ENCODE results near the gene BRINP1.

BRINP1 gene

GRCh38 chr9:119273325-119273904 is 95.8 kb downstream of the BRINP1 start:
- Histone ChIP-seq H3K9ac (ENCODE audit: low read length) (no peak overlapping the region), H3K4me1 (ENCODE audit: control insufficient read depth, low read depth, low read length) (peaks cover 23% of the 10 kb centered on the region), H3K36me3 (ENCODE audit: control insufficient read depth, low read depth, low read length) (no peaks in the 10 kb centered on the region), H3K27ac (ENCODE audit: low read length) (no peak overlapping the region), H3K4me3 (ENCODE audit: low read length) (no peak overlapping the region), H3K9me3 (ENCODE audit: control insufficient read depth, low read depth, low read length) (no peaks in the 10 kb centered on the region), H3K27me3 (ENCODE audit: control insufficient read depth, insufficient read depth, low read length) (no peaks in the 10 kb centered on the region)

DNA sequence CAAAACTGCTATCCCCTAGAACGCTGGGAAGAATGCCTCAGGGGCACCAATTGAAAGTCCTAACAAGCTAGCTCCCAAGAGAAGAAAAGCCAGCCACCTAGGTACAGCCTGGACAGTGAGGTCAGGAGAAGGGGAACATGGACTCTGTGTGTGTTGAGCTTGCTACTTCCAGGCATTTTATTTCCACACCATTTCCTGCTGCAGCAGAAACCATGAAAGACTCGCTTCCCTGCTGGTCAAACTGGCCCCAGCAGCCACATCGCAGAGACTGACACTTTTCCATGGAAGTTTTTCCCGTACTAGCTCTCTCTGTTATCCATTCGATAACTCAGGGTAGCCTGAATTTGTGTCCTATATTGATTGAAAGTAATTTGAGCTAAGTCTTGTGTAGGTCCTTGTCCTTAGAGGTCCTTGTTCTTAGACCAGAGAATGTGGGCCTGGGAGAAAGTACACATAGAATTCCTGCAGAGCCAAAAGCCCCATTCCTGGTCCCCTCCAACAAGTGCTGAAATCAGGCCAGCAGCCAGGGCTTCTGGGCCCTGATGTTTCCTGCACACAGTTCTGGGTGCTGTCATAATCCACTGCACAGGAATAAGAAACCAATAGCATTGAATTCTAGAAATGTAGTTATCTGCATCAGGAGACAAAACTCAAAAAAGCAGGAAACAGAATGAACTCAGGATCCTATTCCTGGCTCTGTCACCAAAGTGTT is 96.6 kb downstream of the BRINP1 start:
- peaks cover 23% of the 10 kb centered on the region for H3K4me1 ChIP-seq (ENCODE audit: control insufficient read depth, low read depth, low read length)
- no peaks in the 10 kb centered on the region for H3K9me3 ChIP-seq (ENCODE audit: control insufficient read depth, low read depth, low read length)
- H3K27ac ChIP-seq (ENCODE audit: low read length) = no peak overlapping the region
- H3K36me3 ChIP-seq (ENCODE audit: control insufficient read depth, low read depth, low read length) = no peaks in the 10 kb centered on the region
- no peak overlapping the region for H3K9ac ChIP-seq (ENCODE audit: low read length)
- H3K27me3 ChIP-seq (ENCODE audit: control insufficient read depth, insufficient read depth, low read length) = no peaks in the 10 kb centered on the region
- no peak overlapping the region for H3K4me3 ChIP-seq (ENCODE audit: low read length)

DNA sequence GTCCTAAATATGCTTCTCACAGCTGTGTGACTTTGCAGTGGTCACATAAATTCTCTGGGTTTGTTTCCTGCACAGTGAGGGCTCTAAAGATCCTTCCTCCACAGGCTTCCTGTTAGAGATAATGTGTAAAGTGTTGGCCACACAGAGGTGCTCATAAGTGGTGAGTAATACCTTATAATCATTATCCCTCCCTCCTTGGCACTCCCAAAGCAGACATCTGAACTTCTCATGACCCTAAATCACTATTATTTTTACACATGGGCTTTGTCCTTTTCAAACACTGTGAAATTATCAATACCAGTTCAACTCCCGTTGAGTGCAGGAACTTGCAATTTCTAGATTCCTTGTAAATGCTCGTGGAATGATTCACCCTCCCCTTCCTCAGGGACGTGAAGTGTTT is 100.2 kb downstream of the BRINP1 start:
- H3K27ac ChIP-seq (ENCODE audit: low read length) = no peak overlapping the region
- no peaks in the 10 kb centered on the region for H3K9me3 ChIP-seq (ENCODE audit: control insufficient read depth, low read depth, low read length)
- H3K4me3 ChIP-seq (ENCODE audit: low read length) = no peak overlapping the region
- H3K36me3 ChIP-seq (ENCODE audit: control insufficient read depth, low read depth, low read length) = no peaks in the 10 kb centered on the region
- H3K27me3 ChIP-seq (ENCODE audit: control insufficient read depth, insufficient read depth, low read length) = no peaks in the 10 kb centered on the region
- peaks cover 17% of the 10 kb centered on the region for H3K4me1 ChIP-seq (ENCODE audit: control insufficient read depth, low read depth, low read length)
- H3K9ac ChIP-seq (ENCODE audit: low read length) = no peak overlapping the region

- H3K4me1 ChIP-seq (ENCODE audit: control insufficient read depth, low read depth, low read length) = no peaks in the 10 kb centered on the region
- H3K9me3 ChIP-seq (ENCODE audit: control insufficient read depth, low read depth, low read length) = no peaks in the 10 kb centered on the region
- no peaks in the 10 kb centered on the region for H3K27me3 ChIP-seq (ENCODE audit: control insufficient read depth, insufficient read depth, low read length)
Observed at GRCh38 chr9:119264165-119264564, 105.1 kb downstream of the BRINP1 start.

GRCh38 chr9:119257592-119257991 is 111.6 kb downstream of the BRINP1 start:
- Histone ChIP-seq H3K9ac (ENCODE audit: low read length) (no peak overlapping the region), H3K4me1 (ENCODE audit: control insufficient read depth, low read depth, low read length) (peaks cover 4% of the 10 kb centered on the region), H3K27me3 (ENCODE audit: control insufficient read depth, insufficient read depth, low read length) (no peaks in the 10 kb centered on the region), H3K27ac (ENCODE audit: low read length) (no peak overlapping the region), H3K36me3 (ENCODE audit: control insufficient read depth, low read depth, low read length) (no peaks in the 10 kb centered on the region), H3K4me3 (ENCODE audit: low read length) (no peak overlapping the region), H3K9me3 (ENCODE audit: control insufficient read depth, low read depth, low read length) (no peaks in the 10 kb centered on the region)

More at GRCh38 chr9:119264165-119264564, 105.1 kb downstream of the BRINP1 start:
- no peak overlapping the region for H3K27ac ChIP-seq (ENCODE audit: low read length)
- no peaks in the 10 kb centered on the region for H3K36me3 ChIP-seq (ENCODE audit: control insufficient read depth, low read depth, low read length)
- H3K9ac ChIP-seq (ENCODE audit: low read length) = no peak overlapping the region
- no peak overlapping the region for H3K4me3 ChIP-seq (ENCODE audit: low read length)

DNA sequence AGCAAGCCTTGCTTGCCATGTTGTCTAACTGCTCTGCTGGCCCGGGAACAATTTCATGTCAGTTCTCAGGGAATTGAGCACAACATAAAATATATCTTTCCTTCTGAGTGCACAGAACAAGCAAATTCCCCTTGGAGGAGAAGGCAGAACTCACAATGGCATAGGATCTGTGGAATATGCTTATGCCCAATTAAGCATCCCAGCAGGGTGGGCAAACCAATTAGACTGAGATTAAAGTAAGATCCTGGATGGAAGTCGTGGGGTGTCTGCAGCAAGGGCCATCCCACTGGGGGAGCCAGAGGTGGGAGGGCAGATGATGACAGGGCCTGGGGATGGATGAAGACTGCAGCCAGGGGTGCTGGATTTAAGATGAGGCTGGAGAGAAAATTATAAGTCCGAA is 114.1 kb downstream of the BRINP1 start:
- Histone ChIP-seq H3K4me3 (ENCODE audit: low read length) (no peak overlapping the region), H3K36me3 (ENCODE audit: control insufficient read depth, low read depth, low read length) (no peaks in the 10 kb centered on the region), H3K9ac (ENCODE audit: low read length) (no peak overlapping the region), H3K4me1 (ENCODE audit: control insufficient read depth, low read depth, low read length) (peaks cover 4% of the 10 kb centered on the region), H3K27me3 (ENCODE audit: control insufficient read depth, insufficient read depth, low read length) (no peaks in the 10 kb centered on the region), H3K27ac (ENCODE audit: low read length) (no peak overlapping the region), H3K9me3 (ENCODE audit: control insufficient read depth, low read depth, low read length) (no peaks in the 10 kb centered on the region)

- Histone ChIP-seq H3K27me3 (ENCODE audit: control insufficient read depth, insufficient read depth, low read length) (no peaks in the 10 kb centered on the region), H3K9me3 (ENCODE audit: control insufficient read depth, low read depth, low read length) (no peaks in the 10 kb centered on the region), H3K27ac (ENCODE audit: low read length) (no peak overlapping the region), H3K4me3 (ENCODE audit: low read length) (no peak overlapping the region), H3K36me3 (ENCODE audit: control insufficient read depth, low read depth, low read length) (no peaks in the 10 kb centered on the region), H3K9ac (ENCODE audit: low read length) (no peak overlapping the region), H3K4me1 (ENCODE audit: control insufficient read depth, low read depth, low read length) (peaks cover 4% of the 10 kb centered on the region)
Observed at GRCh38 chr9:119252671-119253299, 116.5 kb downstream of the BRINP1 start.

DNA sequence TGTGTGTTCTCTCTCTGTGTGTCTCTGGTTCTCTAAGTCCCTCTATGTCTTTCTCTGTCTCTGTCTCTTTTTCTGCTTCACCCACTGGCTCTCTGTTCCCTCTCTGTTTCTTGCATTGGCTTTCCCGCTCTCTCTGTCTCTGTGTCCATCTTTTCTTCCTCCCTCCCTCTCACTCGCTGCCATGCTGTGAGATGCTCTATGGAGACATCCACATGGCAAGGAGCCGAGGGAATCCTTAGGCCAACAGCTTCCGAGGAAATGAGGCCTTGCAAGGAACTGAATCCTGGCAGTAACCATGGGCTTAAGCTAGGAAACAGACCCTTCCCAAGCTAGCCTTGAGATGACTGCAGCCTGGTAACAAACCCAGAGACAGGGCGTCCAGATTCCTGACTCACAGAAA is 117.3 kb downstream of the BRINP1 start:
- Histone ChIP-seq H3K27ac (ENCODE audit: low read length) (no peak overlapping the region), H3K36me3 (ENCODE audit: control insufficient read depth, low read depth, low read length) (no peaks in the 10 kb centered on the region), H3K9ac (ENCODE audit: low read length) (no peak overlapping the region), H3K4me3 (ENCODE audit: low read length) (no peak overlapping the region), H3K4me1 (ENCODE audit: control insufficient read depth, low read depth, low read length) (peaks cover 4% of the 10 kb centered on the region), H3K9me3 (ENCODE audit: control insufficient read depth, low read depth, low read length) (no peaks in the 10 kb centered on the region), H3K27me3 (ENCODE audit: control insufficient read depth, insufficient read depth, low read length) (no peaks in the 10 kb centered on the region)

DNA sequence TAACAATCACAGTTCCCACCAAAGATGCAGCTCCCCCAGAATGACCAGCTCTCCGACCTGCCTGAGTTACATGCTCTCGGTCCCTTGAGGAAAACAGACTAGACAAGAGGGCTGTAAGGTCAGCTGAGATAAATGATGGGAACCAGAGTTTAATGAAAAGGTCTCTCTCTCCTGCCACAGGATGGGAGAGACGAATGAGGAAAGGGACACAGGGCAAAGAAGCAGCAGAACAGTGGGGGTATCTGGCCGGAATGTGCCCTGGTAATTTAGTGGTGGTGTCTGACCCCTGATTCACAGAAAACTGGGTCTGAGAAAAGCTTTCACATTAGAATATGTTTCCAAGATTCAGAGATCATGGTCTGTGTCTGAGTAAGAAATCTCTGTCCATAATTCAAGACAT is 118.5 kb downstream of the BRINP1 start:
- H3K9me3 ChIP-seq (ENCODE audit: control insufficient read depth, low read depth, low read length) = no peaks in the 10 kb centered on the region
- no peak overlapping the region for H3K27ac ChIP-seq (ENCODE audit: low read length)
- H3K36me3 ChIP-seq (ENCODE audit: control insufficient read depth, low read depth, low read length) = no peaks in the 10 kb centered on the region
- no peaks in the 10 kb centered on the region for H3K27me3 ChIP-seq (ENCODE audit: control insufficient read depth, insufficient read depth, low read length)
- H3K4me1 ChIP-seq (ENCODE audit: control insufficient read depth, low read depth, low read length) = peaks cover 4% of the 10 kb centered on the region
- H3K9ac ChIP-seq (ENCODE audit: low read length) = no peak overlapping the region
- H3K4me3 ChIP-seq (ENCODE audit: low read length) = no peak overlapping the region

DNA sequence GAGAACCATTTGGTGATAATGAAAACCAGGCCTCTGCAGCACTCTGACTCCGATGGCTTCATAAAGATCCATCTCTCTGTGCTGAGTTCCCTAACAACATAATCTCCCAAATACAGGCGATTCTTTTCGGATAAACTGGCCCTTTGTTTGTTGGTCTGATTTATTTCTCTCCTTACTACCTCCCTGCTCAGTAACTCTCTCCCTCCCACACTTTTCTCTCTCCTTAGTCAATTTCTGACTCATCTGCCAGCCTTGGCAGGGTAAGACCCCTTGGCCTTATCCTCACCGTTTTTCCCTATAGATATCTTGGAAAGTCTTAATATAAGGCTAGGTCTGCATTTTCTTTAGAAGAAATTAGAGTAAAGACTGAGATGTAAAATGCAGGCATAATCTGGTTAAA is 128.7 kb downstream of the BRINP1 start:
- Histone ChIP-seq H3K9me3 (ENCODE audit: control insufficient read depth, low read depth, low read length) (no peaks in the 10 kb centered on the region), H3K27ac (ENCODE audit: low read length) (no peak overlapping the region), H3K36me3 (ENCODE audit: control insufficient read depth, low read depth, low read length) (peaks cover 6% of the 10 kb centered on the region), H3K4me3 (ENCODE audit: low read length) (no peak overlapping the region), H3K27me3 (ENCODE audit: control insufficient read depth, insufficient read depth, low read length) (no peaks in the 10 kb centered on the region), H3K4me1 (ENCODE audit: control insufficient read depth, low read depth, low read length) (no peaks in the 10 kb centered on the region), H3K9ac (ENCODE audit: low read length) (no peak overlapping the region)

- Histone ChIP-seq H3K4me1 (ENCODE audit: control insufficient read depth, low read depth, low read length) (no peaks in the 10 kb centered on the region), H3K4me3 (ENCODE audit: low read length) (no peak overlapping the region), H3K9ac (ENCODE audit: low read length) (no peak overlapping the region), H3K27ac (ENCODE audit: low read length) (no peak overlapping the region), H3K9me3 (ENCODE audit: control insufficient read depth, low read depth, low read length) (no peaks in the 10 kb centered on the region), H3K36me3 (ENCODE audit: control insufficient read depth, low read depth, low read length) (no peaks in the 10 kb centered on the region), H3K27me3 (ENCODE audit: control insufficient read depth, insufficient read depth, low read length) (no peaks in the 10 kb centered on the region)
Observed at GRCh38 chr9:119234636-119235035, 134.6 kb downstream of the BRINP1 start.

DNA sequence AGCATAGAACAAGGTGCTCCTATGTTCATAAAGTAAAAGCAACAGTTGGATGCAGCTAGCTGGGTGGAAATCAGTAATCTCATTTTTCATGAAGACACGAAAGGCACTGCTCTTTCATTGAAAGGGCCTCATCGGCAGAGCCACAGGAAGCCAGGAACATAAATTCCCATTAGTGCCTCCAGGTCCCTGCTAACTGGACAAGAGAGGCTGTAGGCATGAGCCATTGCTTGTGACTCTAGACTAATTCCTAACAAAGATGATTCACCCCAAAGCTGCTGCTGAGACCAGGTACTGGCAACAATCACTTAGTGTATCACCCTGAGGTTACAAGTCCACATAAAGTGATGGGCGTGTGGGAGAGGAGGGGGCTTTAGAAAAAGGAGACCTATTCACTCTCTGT is 141.8 kb downstream of the BRINP1 start:
- no peak overlapping the region for H3K9ac ChIP-seq (ENCODE audit: low read length)
- no peak overlapping the region for H3K4me3 ChIP-seq (ENCODE audit: low read length)

More for the DNA sequence above, 141.8 kb downstream of the BRINP1 start:
- Histone ChIP-seq H3K4me1 (ENCODE audit: control insufficient read depth, low read depth, low read length) (no peaks in the 10 kb centered on the region), H3K27ac (ENCODE audit: low read length) (no peak overlapping the region), H3K36me3 (ENCODE audit: control insufficient read depth, low read depth, low read length) (no peaks in the 10 kb centered on the region), H3K9me3 (ENCODE audit: control insufficient read depth, low read depth, low read length) (no peaks in the 10 kb centered on the region), H3K27me3 (ENCODE audit: control insufficient read depth, insufficient read depth, low read length) (no peaks in the 10 kb centered on the region)

All from iPS-18a (cell line).